Brain microvascular endothelial cell (primary cell): ENCODE measurements around the gene MPP2.
A peak's percentile ranks its signal among the peaks of the same experiment; 100 is the strongest.

Experiments used
- DNase-seq: peaks from one replicate; pipeline ENCODE4 v3.0.0-alpha.2; 2020
- H3K27ac ChIP-seq: fragments of 250-450 bp; sonication (Bioruptor Pico); 2 replicates; pipeline ENCODE4 v1.5.1; 2020; ENCODE audit warnings: mild to moderate bottlenecking, moderate library complexity
- H3K27me3 ChIP-seq: fragments of 250-450 bp; sonication (Bioruptor Pico); replicated peaks from 2 replicates; pipeline ENCODE4 v1.5.1; 2020; ENCODE audit warnings: mild to moderate bottlenecking
- H3K36me3 ChIP-seq: fragments of 250-450 bp; sonication (Bioruptor Pico); replicated peaks from 2 replicates; pipeline ENCODE4 v1.5.1; 2020; ENCODE audit warnings: mild to moderate bottlenecking
- H3K4me3 ChIP-seq: 2 replicates; pipeline ENCODE4 v1.5.1; 2011; ENCODE audit warnings: low read depth, mild to moderate bottlenecking, control low read depth, low read length, moderate library complexity
- in situ Hi-C: cut with HindIII; loops from 2 replicates; pipeline ENCODE4 v1.10.0; 2017; ENCODE audit warnings: low sequenced_read_pairs, low pct_ligation_motif_present
- TF ChIP-seq, protein P1 (sequence below): IDR thresholded peaks from 2 replicates; pipeline ENCODE4 v1.5.1; 2011; ENCODE audit warnings: low read depth, mild to moderate bottlenecking, moderate library complexity, low read length, control low read depth, inconsistent platforms; ENCODE audit errors: missing control alignments

MPP2 gene

DNA sequence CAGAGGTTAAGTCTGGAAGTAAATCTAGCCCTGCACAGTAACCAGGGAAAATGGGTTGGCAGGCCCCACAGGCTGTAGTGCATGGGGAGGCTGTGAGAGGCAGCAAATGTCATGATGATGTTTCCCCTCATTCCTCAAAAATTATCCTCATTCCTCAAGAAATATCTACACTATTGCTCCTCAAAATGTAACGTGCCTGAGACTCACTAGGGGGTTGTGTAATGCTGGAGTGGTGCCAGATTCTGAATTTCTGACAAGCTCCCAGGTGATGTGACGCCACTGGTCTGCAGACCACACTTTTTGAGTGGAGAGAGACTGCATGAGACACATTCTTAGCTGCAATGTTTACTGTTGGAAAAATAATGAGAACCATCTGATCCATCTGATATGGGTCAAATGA is 73.2 kb downstream of the MPP2 start:
- peak; percentile 15 for DNase-seq
- Histone ChIP-seq H3K27me3 (no peaks in the 10 kb centered on the region), H3K4me3 (no peak overlapping the region), H3K36me3 (peaks cover 20% of the 10 kb centered on the region), H3K27ac (no peak overlapping the region)
- in situ Hi-C loops, result no loop called here
- TF ChIP-seq, protein P1, sequence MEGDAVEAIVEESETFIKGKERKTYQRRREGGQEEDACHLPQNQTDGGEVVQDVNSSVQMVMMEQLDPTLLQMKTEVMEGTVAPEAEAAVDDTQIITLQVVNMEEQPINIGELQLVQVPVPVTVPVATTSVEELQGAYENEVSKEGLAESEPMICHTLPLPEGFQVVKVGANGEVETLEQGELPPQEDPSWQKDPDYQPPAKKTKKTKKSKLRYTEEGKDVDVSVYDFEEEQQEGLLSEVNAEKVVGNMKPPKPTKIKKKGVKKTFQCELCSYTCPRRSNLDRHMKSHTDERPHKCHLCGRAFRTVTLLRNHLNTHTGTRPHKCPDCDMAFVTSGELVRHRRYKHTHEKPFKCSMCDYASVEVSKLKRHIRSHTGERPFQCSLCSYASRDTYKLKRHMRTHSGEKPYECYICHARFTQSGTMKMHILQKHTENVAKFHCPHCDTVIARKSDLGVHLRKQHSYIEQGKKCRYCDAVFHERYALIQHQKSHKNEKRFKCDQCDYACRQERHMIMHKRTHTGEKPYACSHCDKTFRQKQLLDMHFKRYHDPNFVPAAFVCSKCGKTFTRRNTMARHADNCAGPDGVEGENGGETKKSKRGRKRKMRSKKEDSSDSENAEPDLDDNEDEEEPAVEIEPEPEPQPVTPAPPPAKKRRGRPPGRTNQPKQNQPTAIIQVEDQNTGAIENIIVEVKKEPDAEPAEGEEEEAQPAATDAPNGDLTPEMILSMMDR, result no peak

- in situ Hi-C loops, result no loop called here
- peak; percentile 28 for DNase-seq
- peak within 1 kb of the TSS; percentile 63 for H3K4me3 ChIP-seq
- H3K27ac ChIP-seq, result peak within 1 kb of the TSS; percentile 31
- TF ChIP-seq, protein P1, result no peak
- H3K27me3 ChIP-seq, result no peaks in the 10 kb centered on the region
- peaks cover 29% of the 10 kb centered on the region for H3K36me3 ChIP-seq
Observed at GRCh38 chr17:43832976-43833829, 74.1 kb downstream of the MPP2 start, which contains the start of gene MPP3. TSS of gene MPP3 (minus strand) at chr17:43833146. CDS start at chr17:43831906, 1,240 bp downstream.

- peaks cover 36% of the 10 kb centered on the region for H3K36me3 ChIP-seq
- peak overlapping the region; percentile 63 for H3K4me3 ChIP-seq
- peak; percentile 67 for DNase-seq
- peak overlapping the region; percentile 31 for H3K27ac ChIP-seq
- TF ChIP-seq, protein P1, result no peak
- in situ Hi-C loops, result no loop called here
- no peaks in the 10 kb centered on the region for H3K27me3 ChIP-seq
Observed at GRCh38 chr17:43832168-43832975, 75.0 kb downstream of the MPP2 start.

DNA sequence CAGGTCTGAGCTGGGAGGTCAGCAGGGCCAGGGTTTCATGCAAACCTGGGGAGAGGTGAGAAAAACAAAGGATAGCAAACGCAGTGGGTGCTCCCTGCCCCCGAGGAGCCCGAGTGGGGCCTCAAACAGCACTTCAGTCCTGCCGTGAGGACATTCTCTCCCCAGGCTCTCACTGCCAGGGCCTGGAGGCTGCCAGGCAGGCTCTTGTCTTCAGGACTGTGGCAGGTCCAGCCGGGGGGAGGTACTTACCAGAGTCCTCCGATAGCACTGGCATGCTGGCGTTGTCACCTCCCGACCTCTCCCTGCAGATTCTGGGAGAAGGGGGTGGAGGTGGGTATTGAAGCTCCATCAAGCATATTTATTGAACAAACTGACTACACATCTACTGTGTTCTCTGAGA is 75.7 kb downstream of the MPP2 start:
- H3K27ac ChIP-seq, result no peak overlapping the region
- peaks cover 36% of the 10 kb centered on the region for H3K36me3 ChIP-seq
- no peak overlapping the region for H3K4me3 ChIP-seq
- TF ChIP-seq, protein P1, result no peak
- in situ Hi-C loops, result no loop called here
- DNase-seq, result no peak
- no peaks in the 10 kb centered on the region for H3K27me3 ChIP-seq

GRCh38 chr17:43830510-43831140 is 76.7 kb downstream of the MPP2 start:
- DNase-seq, result no peak
- no peak overlapping the region for H3K27ac ChIP-seq
- in situ Hi-C loops, result no loop called here
- H3K27me3 ChIP-seq, result no peaks in the 10 kb centered on the region
- H3K36me3 ChIP-seq, result peaks cover 43% of the 10 kb centered on the region
- no peak overlapping the region for H3K4me3 ChIP-seq
- TF ChIP-seq, protein P1, result no peak
